Measurements from ENCODE around the gene DHDDS. TPM values are rescaled to one million over a fixed set of nuclear protein-coding genes. Genes with fewer than 3 reads are reported as not detected.

Gene DHDDS
- total and polyA plus RNA-seq, 2 of the 13 experiments (the other 11 are each of a cell fraction or from before 2014, with no cell fraction given) = 18.9 to 28.3 TPM

DNA sequence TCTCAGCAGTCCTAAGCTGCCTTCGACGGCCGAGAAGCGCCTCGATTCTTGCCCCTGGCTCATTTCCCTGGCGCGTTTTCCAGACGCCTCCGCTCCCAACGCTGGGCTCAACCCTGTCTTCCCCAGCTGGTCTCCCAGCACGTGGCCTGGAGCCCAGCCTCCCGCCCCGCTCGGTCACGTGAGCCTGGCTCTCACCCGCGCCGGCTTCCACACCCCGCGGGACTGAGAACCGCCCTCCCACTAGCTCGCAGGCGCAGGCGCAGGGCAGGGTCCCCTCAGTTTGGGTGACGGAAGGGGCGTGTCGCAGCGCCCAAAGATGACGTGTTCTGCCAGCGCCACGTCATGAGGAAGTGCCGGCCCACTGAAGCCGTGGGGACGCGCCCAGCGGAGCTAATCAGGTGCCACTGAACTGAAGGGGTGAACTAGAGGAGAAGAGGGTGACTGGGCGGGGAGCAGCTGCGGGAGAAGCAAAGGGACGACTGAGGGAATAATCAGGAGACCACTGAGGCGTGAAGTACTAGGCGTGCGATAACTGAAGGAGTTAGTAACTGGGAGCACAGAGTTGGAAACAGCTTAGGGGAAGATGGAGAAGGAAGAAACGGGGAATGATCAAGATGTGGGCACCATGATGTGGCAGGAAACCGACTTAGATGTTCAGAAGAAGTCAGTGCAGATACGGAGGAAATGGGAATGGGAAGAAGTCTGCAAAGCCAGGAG is at the start of gene DHDDS (continued):
- TF ChIP-seq, protein P1, sequence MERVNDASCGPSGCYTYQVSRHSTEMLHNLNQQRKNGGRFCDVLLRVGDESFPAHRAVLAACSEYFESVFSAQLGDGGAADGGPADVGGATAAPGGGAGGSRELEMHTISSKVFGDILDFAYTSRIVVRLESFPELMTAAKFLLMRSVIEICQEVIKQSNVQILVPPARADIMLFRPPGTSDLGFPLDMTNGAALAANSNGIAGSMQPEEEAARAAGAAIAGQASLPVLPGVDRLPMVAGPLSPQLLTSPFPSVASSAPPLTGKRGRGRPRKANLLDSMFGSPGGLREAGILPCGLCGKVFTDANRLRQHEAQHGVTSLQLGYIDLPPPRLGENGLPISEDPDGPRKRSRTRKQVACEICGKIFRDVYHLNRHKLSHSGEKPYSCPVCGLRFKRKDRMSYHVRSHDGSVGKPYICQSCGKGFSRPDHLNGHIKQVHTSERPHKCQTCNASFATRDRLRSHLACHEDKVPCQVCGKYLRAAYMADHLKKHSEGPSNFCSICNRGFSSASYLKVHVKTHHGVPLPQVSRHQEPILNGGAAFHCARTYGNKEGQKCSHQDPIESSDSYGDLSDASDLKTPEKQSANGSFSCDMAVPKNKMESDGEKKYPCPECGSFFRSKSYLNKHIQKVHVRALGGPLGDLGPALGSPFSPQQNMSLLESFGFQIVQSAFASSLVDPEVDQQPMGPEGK (CRISPR knock-in tag; IDR thresholded peaks at IDR 0.05) = peak; percentile 64; the same call in 1 of the 2 replicates
- TF ChIP-seq SP2 (CRISPR knock-in tag; IDR thresholded peaks at IDR 0.05) = 0 out of 2 replicates have a peak, but pooled peaks have one; percentile 46
- TF ChIP-seq NCOA2 (CRISPR knock-in tag; IDR thresholded peaks at IDR 0.05) = peak; percentile 84
- TF ChIP-seq, protein P2, sequence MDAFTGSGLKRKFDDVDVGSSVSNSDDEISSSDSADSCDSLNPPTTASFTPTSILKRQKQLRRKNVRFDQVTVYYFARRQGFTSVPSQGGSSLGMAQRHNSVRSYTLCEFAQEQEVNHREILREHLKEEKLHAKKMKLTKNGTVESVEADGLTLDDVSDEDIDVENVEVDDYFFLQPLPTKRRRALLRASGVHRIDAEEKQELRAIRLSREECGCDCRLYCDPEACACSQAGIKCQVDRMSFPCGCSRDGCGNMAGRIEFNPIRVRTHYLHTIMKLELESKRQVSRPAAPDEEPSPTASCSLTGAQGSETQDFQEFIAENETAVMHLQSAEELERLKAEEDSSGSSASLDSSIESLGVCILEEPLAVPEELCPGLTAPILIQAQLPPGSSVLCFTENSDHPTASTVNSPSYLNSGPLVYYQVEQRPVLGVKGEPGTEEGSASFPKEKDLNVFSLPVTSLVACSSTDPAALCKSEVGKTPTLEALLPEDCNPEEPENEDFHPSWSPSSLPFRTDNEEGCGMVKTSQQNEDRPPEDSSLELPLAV (CRISPR knock-in tag; conservative IDR thresholded peaks at IDR 0.05; ENCODE audit: low read depth) = peak; percentile 85; the same call in 1 of the 2 replicates
- peak; percentile 98 for TF ChIP-seq HOXA3 (CRISPR knock-in tag; IDR thresholded peaks at IDR 0.05)
- peak; percentile 100 for TF ChIP-seq SP4 (CRISPR knock-in tag; IDR thresholded peaks at IDR 0.05)
- TF ChIP-seq ZNF33B (CRISPR knock-in tag; IDR thresholded peaks at IDR 0.05) = peak; percentile 100
- TF ChIP-seq, protein P3, sequence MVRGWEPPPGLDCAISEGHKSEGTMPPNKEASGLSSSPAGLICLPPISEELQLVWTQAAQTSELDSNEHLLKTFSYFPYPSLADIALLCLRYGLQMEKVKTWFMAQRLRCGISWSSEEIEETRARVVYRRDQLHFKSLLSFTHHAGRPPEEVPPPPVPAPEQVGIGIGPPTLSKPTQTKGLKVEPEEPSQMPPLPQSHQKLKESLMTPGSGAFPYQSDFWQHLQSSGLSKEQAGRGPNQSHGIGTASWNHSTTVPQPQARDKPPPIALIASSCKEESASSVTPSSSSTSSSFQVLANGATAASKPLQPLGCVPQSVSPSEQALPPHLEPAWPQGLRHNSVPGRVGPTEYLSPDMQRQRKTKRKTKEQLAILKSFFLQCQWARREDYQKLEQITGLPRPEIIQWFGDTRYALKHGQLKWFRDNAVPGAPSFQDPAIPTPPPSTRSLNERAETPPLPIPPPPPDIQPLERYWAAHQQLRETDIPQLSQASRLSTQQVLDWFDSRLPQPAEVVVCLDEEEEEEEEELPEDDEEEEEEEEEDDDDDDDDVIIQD (CRISPR knock-in tag; IDR thresholded peaks at IDR 0.05; ENCODE audit: low read depth) = peak; percentile 58; the same call in 1 of the 2 replicates
- no peak for TF ChIP-seq RBM22 (optimal IDR thresholded peaks at IDR 0.05; ENCODE audit: low read length)
- peak; percentile 88 for TF ChIP-seq ZSCAN25 (CRISPR knock-in tag; IDR thresholded peaks at IDR 0.05)
- no peak for TF ChIP-seq NFIB (CRISPR knock-in tag; IDR thresholded peaks at IDR 0.05; ENCODE audit: borderline replicate concordance)
- TF ChIP-seq, protein P4, sequence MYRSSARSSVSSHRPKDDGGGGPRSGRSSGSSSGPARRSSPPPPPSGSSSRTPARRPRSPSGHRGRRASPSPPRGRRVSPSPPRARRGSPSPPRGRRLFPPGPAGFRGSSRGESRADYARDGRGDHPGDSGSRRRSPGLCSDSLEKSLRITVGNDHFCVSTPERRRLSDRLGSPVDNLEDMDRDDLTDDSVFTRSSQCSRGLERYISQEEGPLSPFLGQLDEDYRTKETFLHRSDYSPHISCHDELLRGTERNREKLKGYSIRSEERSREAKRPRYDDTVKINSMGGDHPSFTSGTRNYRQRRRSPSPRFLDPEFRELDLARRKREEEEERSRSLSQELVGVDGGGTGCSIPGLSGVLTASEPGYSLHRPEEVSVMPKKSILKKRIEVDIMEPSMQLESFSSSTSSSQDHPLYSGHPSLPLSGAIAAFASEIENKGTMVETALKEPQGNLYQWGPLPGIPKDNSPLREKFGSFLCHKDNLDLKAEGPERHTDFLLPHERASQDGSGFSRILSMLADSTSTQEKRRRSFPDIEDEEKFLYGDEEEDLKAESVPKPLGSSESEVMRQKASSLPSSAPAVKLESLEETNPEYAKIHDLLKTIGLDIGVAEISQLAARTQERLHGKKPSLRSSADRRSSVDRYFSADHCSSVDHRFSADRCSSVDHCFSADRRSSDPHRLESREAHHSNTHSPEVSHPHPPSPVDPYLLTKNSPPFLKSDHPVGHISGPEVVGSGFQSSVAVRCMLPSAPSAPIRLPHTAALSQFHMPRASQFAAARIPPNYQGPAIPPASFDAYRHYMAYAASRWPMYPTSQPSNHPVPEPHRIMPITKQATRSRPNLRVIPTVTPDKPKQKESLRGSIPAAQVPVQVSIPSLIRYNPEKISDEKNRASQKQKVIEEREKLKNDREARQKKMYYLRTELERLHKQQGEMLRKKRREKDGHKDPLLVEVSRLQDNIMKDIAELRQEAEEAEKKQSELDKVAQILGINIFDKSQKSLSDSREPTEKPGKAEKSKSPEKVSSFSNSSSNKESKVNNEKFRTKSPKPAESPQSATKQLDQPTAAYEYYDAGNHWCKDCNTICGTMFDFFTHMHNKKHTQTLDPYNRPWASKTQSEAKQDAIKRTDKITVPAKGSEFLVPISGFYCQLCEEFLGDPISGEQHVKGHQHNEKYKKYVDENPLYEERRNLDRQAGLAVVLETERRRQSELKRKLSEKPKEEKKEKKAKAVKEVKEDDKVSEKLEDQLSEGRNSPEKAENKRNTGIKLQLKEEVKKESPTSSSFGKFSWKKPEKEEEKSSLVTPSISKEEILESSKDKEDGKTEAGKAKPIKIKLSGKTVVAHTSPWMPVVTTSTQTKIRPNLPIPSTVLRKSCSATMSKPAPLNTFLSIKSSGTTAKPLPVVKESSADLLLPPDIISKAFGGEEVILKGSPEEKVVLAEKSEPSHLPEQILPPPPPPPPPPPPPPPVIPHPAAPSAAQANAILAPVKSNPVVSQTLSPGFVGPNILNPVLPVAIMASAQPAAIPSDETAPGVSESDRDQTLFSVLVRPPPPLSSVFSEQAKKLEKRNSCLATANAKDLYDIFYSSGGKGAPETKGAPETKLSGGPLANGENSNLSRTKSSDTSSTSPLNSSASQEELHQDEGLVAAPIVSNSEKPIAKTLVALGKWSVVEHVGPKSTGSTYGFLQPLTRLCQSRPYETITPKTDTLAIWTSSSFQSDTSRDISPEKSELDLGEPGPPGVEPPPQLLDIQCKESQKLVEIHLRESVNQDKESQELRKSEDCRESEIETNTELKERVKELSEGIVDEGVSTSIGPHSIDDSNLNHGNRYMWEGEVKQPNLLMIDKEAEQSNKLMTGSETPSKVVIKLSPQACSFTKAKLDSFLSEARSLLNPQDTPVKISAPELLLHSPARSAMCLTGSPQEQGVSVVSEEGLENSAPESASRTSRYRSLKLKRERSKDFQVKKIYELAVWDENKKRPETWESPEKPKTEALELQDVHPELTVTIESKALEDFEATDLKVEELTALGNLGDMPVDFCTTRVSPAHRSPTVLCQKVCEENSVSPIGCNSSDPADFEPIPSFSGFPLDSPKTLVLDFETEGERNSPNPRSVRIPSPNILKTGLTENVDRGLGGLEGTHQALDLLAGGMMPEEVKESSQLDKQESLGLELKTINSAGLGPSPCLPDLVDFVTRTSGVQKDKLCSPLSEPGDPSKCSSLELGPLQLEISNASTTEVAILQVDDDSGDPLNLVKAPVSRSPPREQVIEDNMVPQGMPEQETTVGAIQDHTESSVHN (CRISPR knock-in tag; IDR thresholded peaks at IDR 0.05) = no peak; the same call in 1 of the 2 replicates
- TF ChIP-seq TMF1 (CRISPR knock-in tag; IDR thresholded peaks at IDR 0.05; ENCODE audit: low read depth) = peak; percentile 99
- no peak for TF ChIP-seq ZSCAN30 (CRISPR knock-in tag; IDR thresholded peaks at IDR 0.05)
- TF ChIP-seq, protein P5, sequence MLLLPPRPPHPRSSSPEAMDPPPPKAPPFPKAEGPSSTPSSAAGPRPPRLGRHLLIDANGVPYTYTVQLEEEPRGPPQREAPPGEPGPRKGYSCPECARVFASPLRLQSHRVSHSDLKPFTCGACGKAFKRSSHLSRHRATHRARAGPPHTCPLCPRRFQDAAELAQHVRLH (CRISPR knock-in tag; IDR thresholded peaks at IDR 0.05; ENCODE audit: borderline replicate concordance, low read depth) = peak; percentile 88; the same call in 1 of the 2 replicates
- peak; percentile 98 for TF ChIP-seq KLF11 (CRISPR knock-in tag; IDR thresholded peaks at IDR 0.05)
